OCI-LY3 (cell line): Measurements from ENCODE around the gene RPS6KA2.
"Not testable (repeated sequence)": the region's sequence is repeated elsewhere in the genome, so short reads cannot be mapped to it uniquely, and the experiment has no call there.

ENCODE experiments used
- H2AFZ ChIP-seq: fragments of 200-600, 300-600 bp; shearing (Covaris generic); 2 replicates; pipeline ENCODE4 v1.6.0; 2014; ENCODE audit warnings: antibody characterized with exemption, low read depth, low read length
- H3K27ac ChIP-seq: fragments of 200-600, 300-600 bp; sonication (generic); 2 replicates; pipeline ENCODE4 v1.5.1; 2014; ENCODE audit warnings: mild to moderate bottlenecking, low read length, moderate library complexity, mixed read lengths
- H3K27me3 ChIP-seq: fragments of 200-600, 300-600 bp; sonication (generic); 2 replicates; pipeline ENCODE4 v1.6.1; 2014; ENCODE audit warnings: low read depth, low read length, mixed read lengths
- H3K36me3 ChIP-seq: fragments of 200-600, 300-600 bp; sonication (generic); replicated peaks from 2 replicates; pipeline ENCODE3; 2014; ENCODE audit warnings: low read depth, low read length, mixed read lengths
- H3K4me1 ChIP-seq: fragments of 300-600, 200-600 bp; sonication (generic); 2 replicates; pipeline ENCODE4 v1.6.1; 2014; ENCODE audit warnings: low read length, mixed read lengths
- H3K4me2 ChIP-seq: fragments of 200-600, 300-600 bp; sonication (generic); 2 replicates; pipeline ENCODE4 v1.6.1; 2014; ENCODE audit warnings: low read length, mixed read lengths
- H3K4me3 ChIP-seq: fragments of 300-600, 200-600 bp; sonication (generic); 2 replicates; pipeline ENCODE4 v1.5.1; 2014; ENCODE audit warnings: antibody characterized with exemption, mild to moderate bottlenecking, low read length, moderate library complexity
- H3K79me2 ChIP-seq: fragments of 300-600, 200-600 bp; shearing (Covaris generic); 2 replicates; pipeline ENCODE4 v1.6.1; 2014; ENCODE audit warnings: mild to moderate bottlenecking, low read length, mixed read lengths
- H3K9ac ChIP-seq: fragments of 300-600, 200-600 bp; shearing (Covaris generic); 2 replicates; pipeline ENCODE4 v1.6.0; 2014; ENCODE audit warnings: mild to moderate bottlenecking, low read length, moderate library complexity
- H3K9me3 ChIP-seq: fragments of 200-600, 300-600 bp; shearing (Covaris generic); 2 replicates; pipeline ENCODE4 v1.6.1; 2014; ENCODE audit warnings: low read length, mixed read lengths; ENCODE audit not compliant: insufficient read depth
- H4K20me1 ChIP-seq: fragments of 200-600, 300-600 bp; sonication (generic); 2 replicates; pipeline ENCODE4 v1.6.1; 2016; ENCODE audit warnings: low read length, mixed read lengths; ENCODE audit not compliant: insufficient read depth
- EZH2phosphoT487 ChIP-seq: fragments of 200-600 bp; shearing (Covaris generic); IDR thresholded peaks from 2 replicates; pipeline ENCODE4 v1.6.1; 2018; ENCODE audit warnings: antibody characterized with exemption, mixed run types, low read depth
- TF ChIP-seq, protein P1 (sequence below): fragments of 200-600, 300-600 bp; sonication (generic); IDR thresholded peaks from 2 replicates; pipeline ENCODE4 v1.5.1; 2014; ENCODE audit warnings: antibody characterized with exemption, low read length, low read depth

The RPS6KA2 gene

DNA sequence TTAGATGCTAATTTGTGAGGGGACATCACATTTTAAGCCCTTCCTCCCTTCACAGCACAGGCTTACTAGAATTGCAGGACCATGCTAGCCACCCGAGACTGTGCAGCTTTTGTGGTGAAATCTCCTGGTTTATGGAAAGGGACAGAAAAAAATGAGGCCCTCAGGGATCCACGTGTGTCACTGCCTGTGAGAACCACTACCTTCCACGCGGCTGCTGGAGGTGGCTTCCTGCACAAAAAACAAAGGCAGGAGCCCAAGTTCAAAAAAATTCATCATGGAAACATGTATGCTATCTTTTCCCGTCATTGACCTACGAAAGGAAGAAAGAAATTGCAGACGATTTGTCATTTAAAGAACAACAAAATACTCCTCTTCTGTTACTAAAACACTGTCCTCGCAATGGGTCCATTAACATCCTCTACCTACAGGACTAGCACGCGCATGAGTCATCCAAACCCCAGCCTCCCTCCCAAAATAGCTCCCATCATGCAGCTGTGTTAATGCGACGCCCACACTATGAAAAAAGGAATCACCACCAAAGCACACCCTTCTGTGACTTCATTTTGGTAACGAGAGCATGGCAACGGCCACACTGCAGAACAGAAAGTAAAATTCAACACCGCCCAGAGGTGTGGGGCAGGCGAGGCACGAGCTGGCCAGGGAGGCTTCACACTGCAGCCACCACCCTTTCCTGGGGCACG lies 86.3 kb downstream of the RPS6KA2 start:
- no peaks in the 10 kb centered on the region for H3K36me3 ChIP-seq
- H3K9me3 ChIP-seq: no peaks in the 10 kb centered on the region
- H3K27ac ChIP-seq: peak overlapping the region; percentile 50
- H4K20me1 ChIP-seq: no peaks in the 10 kb centered on the region
- 0 out of 2 replicates have a peak overlapping the region, but pooled peaks have one; percentile 43 for H2AFZ ChIP-seq
- TF ChIP-seq, protein P1, sequence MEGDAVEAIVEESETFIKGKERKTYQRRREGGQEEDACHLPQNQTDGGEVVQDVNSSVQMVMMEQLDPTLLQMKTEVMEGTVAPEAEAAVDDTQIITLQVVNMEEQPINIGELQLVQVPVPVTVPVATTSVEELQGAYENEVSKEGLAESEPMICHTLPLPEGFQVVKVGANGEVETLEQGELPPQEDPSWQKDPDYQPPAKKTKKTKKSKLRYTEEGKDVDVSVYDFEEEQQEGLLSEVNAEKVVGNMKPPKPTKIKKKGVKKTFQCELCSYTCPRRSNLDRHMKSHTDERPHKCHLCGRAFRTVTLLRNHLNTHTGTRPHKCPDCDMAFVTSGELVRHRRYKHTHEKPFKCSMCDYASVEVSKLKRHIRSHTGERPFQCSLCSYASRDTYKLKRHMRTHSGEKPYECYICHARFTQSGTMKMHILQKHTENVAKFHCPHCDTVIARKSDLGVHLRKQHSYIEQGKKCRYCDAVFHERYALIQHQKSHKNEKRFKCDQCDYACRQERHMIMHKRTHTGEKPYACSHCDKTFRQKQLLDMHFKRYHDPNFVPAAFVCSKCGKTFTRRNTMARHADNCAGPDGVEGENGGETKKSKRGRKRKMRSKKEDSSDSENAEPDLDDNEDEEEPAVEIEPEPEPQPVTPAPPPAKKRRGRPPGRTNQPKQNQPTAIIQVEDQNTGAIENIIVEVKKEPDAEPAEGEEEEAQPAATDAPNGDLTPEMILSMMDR: no peak
- no peak for TF ChIP-seq EZH2phosphoT487
- H3K9ac ChIP-seq: 0 out of 2 replicates have a peak overlapping the region, but pooled peaks have one; percentile 5
- no peaks in the 10 kb centered on the region for H3K27me3 ChIP-seq
- peak overlapping the region; percentile 73 for H3K4me3 ChIP-seq
- peaks cover 21% of the 10 kb centered on the region for H3K4me1 ChIP-seq
- no peaks in the 10 kb centered on the region for H3K79me2 ChIP-seq
- H3K4me2 ChIP-seq: peak overlapping the region; percentile 86

DNA sequence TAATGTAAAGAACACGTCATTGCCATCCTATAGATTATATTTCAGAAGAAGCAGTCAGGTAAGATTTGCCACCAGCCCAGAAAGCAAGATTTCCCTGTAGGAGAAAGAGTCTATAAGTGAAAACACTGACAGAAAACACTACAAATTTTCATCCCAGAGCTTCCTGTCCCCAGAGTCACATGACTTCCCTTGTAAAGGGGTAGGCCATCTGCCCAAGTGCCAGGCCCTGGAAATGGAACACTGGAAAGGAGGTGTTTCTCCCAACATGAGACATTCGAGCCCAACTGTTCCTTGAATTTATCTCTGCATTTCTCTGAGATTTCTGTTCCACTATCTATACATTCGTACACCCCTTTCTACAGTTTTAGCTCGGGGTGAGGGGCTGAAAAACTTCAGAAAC lies 87.5 kb downstream of the RPS6KA2 start:
- H3K9ac ChIP-seq: no peak overlapping the region
- no peaks in the 10 kb centered on the region for H3K9me3 ChIP-seq
- peaks cover 24% of the 10 kb centered on the region for H3K4me1 ChIP-seq
- no peak overlapping the region for H3K27ac ChIP-seq
- TF ChIP-seq, protein P1: no peak
- no peak for TF ChIP-seq EZH2phosphoT487
- no peak overlapping the region for H3K4me2 ChIP-seq
- no peaks in the 10 kb centered on the region for H3K79me2 ChIP-seq
- H4K20me1 ChIP-seq: no peaks in the 10 kb centered on the region
- no peak overlapping the region for H2AFZ ChIP-seq
- H3K27me3 ChIP-seq: no peaks in the 10 kb centered on the region
- no peaks in the 10 kb centered on the region for H3K36me3 ChIP-seq
- no peak overlapping the region for H3K4me3 ChIP-seq

DNA sequence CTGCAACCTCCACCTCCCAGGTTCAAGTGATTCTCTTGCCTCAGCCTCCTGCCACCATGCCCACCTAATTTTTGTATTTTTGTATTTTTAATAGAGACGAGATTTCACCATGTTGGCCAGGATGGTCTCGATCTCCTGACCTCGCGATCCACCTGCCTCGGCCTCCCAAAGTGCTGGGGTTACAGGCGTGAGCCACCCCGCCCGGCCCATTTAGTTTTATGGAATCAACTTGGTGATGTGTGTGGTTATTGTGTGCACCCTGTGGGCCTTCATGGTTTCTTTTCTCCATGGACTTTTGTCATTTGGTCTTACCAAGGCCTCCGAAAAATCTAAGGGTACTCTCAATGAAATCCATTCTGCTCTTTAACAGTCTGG lies 88.1 kb downstream of the RPS6KA2 start:
- not testable (repeated sequence) for H4K20me1 ChIP-seq, H3K9me3 ChIP-seq, H2AFZ ChIP-seq, H3K27me3 ChIP-seq, H3K27ac ChIP-seq, H3K36me3 ChIP-seq, H3K4me3 ChIP-seq, H3K9ac ChIP-seq, H3K4me2 ChIP-seq, H3K79me2 ChIP-seq
- H3K4me1 ChIP-seq: peaks cover 28% of the 10 kb centered on the region

DNA sequence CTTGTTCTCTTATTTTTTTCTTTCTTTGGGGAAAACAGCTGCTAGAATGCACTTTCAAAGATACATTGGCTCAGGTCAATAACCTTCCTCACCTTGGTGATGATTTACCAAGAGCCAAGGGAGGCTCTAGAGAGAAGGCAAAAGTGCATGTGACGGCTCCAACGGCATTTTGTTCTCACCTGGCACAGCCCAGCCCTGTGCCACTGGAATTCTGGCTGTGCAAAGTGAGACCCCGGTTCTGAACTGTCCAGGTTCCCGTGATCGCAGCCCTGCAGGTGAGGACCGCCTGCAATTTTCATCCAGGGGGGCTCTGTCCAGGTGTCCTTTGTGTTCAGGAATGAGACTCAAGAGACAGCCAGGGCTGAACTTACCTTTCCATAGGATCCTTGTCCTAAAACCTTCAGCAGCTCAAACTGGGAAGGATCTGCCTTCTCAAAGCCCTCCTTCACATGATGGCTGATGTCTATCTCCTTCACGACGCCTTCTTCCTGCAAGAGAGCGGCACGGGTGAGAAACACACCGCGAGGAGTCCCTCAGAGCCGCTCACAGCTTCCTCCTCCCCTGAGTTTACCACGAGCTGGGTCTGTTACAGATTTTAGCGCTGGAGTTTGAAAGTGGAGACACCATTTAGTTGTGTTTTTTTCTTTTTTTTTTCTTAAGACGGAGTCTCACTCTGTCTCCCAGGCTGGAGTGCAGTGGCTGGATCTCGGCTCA lies 88.6 kb downstream of the RPS6KA2 start:
- H2AFZ ChIP-seq: no peak overlapping the region
- no peaks in the 10 kb centered on the region for H3K79me2 ChIP-seq
- H3K27ac ChIP-seq: no peak overlapping the region
- H3K9ac ChIP-seq: no peak overlapping the region
- no peaks in the 10 kb centered on the region for H3K27me3 ChIP-seq
- H3K36me3 ChIP-seq: no peaks in the 10 kb centered on the region
- TF ChIP-seq, protein P1: no peak
- TF ChIP-seq EZH2phosphoT487: no peak
- H3K9me3 ChIP-seq: no peaks in the 10 kb centered on the region
- H3K4me1 ChIP-seq: peaks cover 28% of the 10 kb centered on the region
- no peak overlapping the region for H3K4me3 ChIP-seq
- no peak overlapping the region for H3K4me2 ChIP-seq
- H4K20me1 ChIP-seq: no peaks in the 10 kb centered on the region
